IPS DF 4.7 (cell line): ENCODE data around the gene KCNJ12.
"Not testable (repeated sequence)": the region's sequence is repeated elsewhere in the genome, so short reads cannot be mapped to it uniquely, and the experiment has no call there.

Experiments used
- DNase-seq: peaks from one replicate; pipeline ENCODE4 v3.0.0-alpha.2; 2013; ENCODE audit warnings: low spot score; ENCODE audit errors: extremely low read depth

KCNJ12 gene

GRCh38 chr17:21406616-21407404 is 30.7 kb downstream of the KCNJ12 start:
- not testable (repeated sequence) for DNase-seq

DNA sequence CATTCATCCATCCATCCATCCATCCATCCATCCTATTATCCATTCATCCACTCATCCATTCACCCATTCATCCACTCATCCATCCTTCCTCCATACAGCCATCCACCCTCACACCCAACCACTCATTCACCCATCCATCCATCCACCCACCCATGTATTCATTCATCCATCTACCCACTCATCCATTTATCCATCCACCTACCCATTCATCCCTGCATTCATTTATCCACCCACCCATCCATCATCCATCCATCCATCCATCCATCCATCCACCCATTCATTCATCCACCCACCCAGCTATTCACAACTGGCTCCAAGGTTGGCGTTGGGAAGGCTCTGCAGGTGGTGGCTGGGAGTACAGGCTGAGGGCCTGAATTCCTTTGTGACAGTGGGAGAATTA is 31.6 kb downstream of the KCNJ12 start:
- DNase-seq, result not testable (repeated sequence)

DNA sequence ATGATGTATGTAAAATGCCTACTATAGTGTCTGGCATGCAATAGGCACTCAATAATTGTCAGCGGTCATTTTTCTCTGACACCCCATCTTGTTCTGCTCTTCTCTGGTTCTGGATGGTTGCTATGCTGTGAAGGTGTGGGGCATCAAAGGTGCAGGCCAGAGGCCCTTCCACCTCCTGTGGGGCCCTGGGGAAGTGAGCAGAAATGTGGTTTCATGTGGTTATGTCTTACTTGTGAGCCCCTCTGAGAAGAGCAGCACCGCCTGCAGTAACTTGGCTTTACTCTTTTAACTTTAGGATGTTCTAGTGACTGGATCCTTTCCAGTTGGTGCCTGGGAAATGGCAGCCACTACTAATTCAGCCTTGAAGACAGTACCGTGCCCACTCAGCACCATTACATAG is 32.1 kb downstream of the KCNJ12 start:
- not testable (repeated sequence) for DNase-seq

- DNase-seq, result not testable (repeated sequence)
Observed at GRCh38 chr17:21408766-21409300, 32.7 kb downstream of the KCNJ12 start.

DNA sequence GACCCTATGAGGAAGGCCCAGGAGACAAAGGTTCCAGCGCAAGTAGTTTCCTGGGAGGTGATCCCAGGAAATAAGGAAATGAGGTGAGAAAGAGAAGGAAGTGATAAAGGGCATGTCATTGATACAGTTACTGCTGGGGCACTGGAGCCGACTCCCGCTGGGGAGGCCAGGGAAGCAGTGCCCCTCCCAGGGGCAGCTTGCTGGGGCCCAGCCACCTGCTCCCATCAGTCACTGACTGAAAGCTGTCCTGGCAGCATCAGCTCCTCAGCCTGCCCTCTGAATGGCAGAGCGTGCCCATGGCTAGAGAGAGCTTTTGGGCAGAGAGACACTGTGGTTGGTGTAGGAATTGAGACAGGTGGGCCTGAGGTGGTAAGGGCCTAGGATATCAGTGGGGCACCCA is 33.2 kb downstream of the KCNJ12 start:
- not testable (repeated sequence) for DNase-seq

DNA sequence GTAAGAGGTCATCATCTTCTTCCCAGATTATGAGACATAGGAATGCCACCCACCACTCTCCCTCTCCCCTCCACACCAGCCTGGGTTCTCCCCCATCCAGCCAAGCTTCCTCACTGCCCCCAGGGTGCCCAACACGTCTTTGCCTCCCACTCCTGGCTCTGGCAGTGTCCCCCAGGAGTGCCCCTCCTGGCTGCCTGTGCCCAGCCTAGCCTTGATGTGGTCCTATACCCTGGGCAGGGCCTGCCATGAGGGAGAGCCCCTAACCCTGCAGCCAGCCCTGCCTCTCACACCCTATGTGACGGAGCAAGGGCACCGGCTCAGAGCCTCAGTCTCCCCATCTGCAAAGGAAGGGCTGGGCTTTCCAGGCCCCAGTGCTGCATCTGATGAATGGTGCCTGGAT is 33.8 kb downstream of the KCNJ12 start:
- not testable (repeated sequence) for DNase-seq

GRCh38 chr17:21410371-21410770 is 34.2 kb downstream of the KCNJ12 start:
- not testable (repeated sequence) for DNase-seq

GRCh38 chr17:21410906-21411678 is 34.9 kb downstream of the KCNJ12 start:
- not testable (repeated sequence) for DNase-seq

DNA sequence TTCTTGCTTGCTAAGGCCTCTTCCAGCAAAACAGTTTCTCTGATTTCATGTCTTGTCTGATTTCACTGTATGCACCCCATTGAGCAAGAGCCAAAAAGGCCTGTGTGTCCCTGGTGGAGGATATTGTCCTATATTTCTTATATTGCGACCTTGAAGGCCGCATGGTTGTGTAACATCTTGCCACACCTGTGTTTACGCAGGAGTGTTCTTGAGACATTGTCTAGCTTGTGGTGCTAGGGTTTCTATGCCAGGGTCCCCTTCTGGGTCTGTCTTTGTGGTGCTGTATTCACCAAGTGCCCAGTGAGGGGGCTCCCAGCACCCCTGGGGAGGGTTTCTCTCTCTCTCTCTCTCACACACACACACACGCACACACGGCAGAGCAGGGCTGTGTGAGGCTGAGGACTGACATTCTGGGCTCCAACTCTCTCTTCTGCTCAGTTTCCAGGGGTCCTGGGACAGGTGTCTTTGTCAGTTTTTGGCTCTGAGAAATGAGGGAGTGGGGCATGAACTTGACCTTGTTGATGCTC is 35.6 kb downstream of the KCNJ12 start:
- DNase-seq, result not testable (repeated sequence)

DNA sequence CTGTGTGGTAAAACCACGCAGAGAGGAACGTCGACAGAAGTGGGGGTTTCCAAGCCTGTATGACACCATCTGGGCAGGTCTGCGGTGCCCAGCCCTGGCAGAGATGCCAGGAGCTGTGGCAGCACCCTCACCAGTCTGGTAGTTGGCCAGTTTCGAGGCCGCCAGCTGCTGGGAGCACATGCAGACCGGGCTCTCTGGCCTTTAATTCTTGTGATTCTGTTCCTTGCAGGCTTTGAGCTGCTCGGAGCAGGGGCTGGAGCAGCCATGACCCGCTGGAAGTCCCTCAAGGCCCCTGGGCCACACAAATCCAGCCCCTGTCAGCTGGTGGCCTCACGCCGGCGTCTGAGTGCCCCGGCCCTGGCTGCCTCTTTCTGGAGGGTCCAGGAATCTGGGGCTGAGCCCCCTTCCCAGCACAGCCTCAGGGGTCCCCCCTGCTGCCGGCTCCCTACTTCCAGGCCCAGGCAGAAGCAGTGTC is 36.1 kb downstream of the KCNJ12 start:
- not testable (repeated sequence) for DNase-seq

DNA sequence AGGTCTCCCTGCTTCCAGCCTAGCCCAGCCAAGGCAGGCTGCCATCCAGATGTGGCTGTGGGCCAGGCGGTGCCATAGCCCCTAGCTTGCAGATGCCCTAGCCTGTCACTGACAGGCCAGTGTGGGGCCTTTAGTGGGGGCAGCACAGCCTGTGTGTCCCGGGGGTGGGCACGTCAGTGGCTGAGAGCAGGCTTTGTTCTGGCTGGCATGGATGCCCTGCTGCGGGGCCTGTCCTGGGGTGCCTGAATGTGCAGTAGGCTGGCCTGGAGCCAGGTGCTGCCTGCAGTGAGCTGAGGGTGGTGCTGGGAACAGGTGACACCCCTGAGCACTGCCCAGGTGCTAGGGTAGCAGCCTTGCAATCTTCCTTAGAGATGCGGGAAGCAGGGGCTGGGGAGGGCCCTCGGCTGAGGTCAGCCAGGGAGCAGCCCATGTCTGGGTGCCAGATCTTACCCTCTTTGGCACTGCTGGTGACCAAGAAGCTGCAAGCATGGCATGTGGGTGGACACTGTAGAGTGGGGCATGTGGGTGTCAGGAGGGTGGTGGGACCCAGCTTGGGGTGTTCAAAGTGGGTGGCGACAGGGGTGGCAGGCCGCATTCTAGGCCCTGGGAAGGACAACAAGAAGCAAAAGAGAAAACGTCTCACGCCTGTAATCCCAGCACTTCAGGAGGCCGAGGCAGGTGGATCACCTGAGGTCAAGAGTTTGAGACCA is 37.6 kb downstream of the KCNJ12 start:
- not testable (repeated sequence) for DNase-seq

GRCh38 chr17:21414616-21415015 is 38.5 kb downstream of the KCNJ12 start:
- not testable (repeated sequence) for DNase-seq

- DNase-seq, result not testable (repeated sequence)
Observed at GRCh38 chr17:21415166-21415990, 39.2 kb downstream of the KCNJ12 start.

DNA sequence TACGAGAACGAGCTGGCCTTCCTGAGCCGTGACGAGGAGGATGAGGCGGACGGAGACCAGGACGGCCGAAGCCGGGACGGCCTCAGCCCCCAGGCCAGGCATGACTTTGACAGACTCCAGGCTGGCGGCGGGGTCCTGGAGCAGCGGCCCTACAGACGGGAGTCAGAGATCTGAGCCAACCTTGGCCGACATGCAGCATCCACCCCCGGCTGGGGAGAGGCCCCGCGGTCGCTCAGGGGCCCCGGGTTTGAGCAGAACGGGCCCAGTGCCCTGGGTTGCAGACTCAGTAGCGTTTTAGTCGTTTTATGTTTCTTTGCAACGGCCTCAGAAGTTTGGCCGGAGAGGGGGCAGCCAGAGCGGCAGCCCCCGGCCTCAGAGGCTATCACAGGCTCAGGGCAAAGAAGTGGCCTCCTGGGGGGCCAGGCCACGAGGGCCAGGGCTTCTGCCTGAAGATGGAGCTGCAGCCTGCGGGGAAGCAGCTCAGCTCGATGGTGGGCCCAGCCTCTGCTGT is 40.4 kb downstream of the KCNJ12 start:
- DNase-seq, result not testable (repeated sequence)

DNA sequence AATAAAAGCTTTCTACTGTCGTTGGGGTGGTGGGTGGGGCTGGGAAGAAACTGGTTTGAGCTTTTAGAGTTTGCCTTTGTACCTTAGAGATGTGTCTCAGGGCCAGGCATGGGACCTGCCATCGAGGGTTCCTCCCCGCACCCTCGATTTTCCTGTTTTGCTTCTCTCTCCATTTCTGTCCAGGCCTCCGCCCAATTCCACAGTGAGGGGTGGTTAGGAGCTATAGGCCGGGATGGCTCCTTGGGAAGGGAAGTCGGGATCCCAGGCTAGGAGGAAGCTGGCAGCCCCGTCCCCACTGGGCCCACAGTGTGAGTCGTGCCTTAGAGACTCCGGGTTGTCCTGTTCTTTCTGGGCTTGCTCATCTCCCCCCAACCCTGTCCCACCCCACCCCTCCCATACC is 41.2 kb downstream of the KCNJ12 start:
- not testable (repeated sequence) for DNase-seq

- DNase-seq, result no peak
Observed at GRCh38 chr17:21417921-21418320, 41.8 kb downstream of the KCNJ12 start.

DNA sequence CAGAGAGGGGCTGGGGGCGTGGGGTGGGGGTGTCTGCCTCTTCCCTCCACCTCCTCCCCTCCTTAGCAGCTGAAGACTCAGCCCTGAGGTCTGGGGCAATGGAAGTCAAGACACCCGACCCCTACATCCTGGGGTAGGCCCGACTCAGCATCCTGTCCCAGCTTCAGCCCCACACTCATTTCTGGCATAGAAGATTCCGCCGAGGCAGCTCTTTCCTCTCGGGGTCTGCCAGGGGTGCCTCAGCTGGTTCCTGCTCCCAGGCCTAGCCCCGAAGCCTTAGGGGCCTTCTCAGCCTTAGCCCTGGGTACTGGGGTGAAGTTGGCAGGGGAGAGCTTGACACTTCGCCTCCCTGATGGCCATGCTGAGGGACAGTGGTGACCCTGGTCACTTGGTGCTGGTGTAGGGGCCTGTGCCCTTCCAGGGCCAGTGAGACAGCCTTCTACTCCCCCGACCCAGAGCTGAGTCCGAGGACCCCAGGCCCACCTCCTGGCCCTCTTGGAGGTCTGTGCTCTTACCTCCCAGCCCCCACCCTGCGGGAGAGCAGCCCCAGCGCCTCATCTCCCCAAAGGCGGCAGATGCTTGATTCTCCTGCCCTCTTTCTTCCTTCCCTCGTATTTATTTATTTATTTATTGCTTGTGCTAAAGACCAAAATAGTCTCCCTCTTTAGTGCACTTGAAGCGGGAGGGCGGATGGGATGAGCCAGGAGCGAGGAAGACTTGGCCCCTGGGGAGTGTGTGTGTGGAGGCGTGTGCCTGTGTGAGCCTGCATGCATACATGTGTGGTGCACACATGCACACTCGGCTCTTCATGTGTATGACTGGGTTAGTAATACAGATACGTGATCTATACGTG is 42.5 kb downstream of the KCNJ12 start:
- no peak for DNase-seq

- DNase-seq, result no peak
Observed at GRCh38 chr17:21419299-21420239, 43.4 kb downstream of the KCNJ12 start.
